Trophoblast cell (in vitro differentiated cells and primary cell): ENCODE data around the gene SCART1.
A peak's percentile ranks its signal among the peaks of the same experiment; 100 is the strongest.
"Not testable (repeated sequence)": the region's sequence is repeated elsewhere in the genome, so short reads cannot be mapped to it uniquely, and the experiment has no call there.

ENCODE experiments used
- DNase-seq, 2 donors: peaks; one replicate each; pipeline ENCODE4 v3.0.0-alpha.2; 2016
- H2AFZ ChIP-seq: 2 replicates; pipeline ENCODE4 v1.6.1; 2013; ENCODE audit warnings: low read length, moderate library complexity, mild to moderate bottlenecking; ENCODE audit not compliant: insufficient read depth, poor library complexity
- H2AK5ac ChIP-seq: 2 replicates; pipeline ENCODE4 v1.6.1; 2013; ENCODE audit warnings: mild to moderate bottlenecking, low read length
- H2BK120ac ChIP-seq: 2 replicates; pipeline ENCODE4 v1.6.1; 2013; ENCODE audit warnings: low read length, mild to moderate bottlenecking, moderate library complexity; ENCODE audit not compliant: insufficient read depth, poor library complexity
- H2BK12ac ChIP-seq: 2 replicates; pipeline ENCODE4 v1.6.1; 2013; ENCODE audit warnings: mild to moderate bottlenecking, low read length, moderate library complexity
- H2BK5ac ChIP-seq: 2 replicates; pipeline ENCODE4 v1.6.1; 2013; ENCODE audit warnings: low read length, low read depth, moderate library complexity, mild to moderate bottlenecking; ENCODE audit not compliant: poor library complexity
- H3K14ac ChIP-seq: 2 replicates; pipeline ENCODE4 v1.6.1; 2013; ENCODE audit warnings: mild to moderate bottlenecking, low read length
- H3K18ac ChIP-seq: 2 replicates; pipeline ENCODE4 v1.6.1; 2013; ENCODE audit warnings: mild to moderate bottlenecking, low read length
- H3K23ac ChIP-seq: 2 replicates; pipeline ENCODE4 v1.6.1; 2013; ENCODE audit warnings: low read length
- H3K27ac ChIP-seq: 2 replicates; pipeline ENCODE4 v1.5.1; 2013; ENCODE audit warnings: low read depth, mild to moderate bottlenecking, inconsistent platforms, low read length, moderate library complexity
- H3K27me3 ChIP-seq: 2 replicates; pipeline ENCODE4 v1.6.1; 2013; ENCODE audit warnings: inconsistent platforms, mild to moderate bottlenecking, low read length, moderate library complexity; ENCODE audit not compliant: insufficient read depth
- H3K36me3 ChIP-seq, 2 experiments: 1 replicate in 1 of 2; 2 replicates in 1 of 2; pipeline ENCODE4 v1.6.1; 2013; ENCODE audit warnings: low read length in 2 of 2, mild to moderate bottlenecking in 2 of 2, moderate library complexity in 1 of 2; ENCODE audit not compliant: insufficient read depth in 2 of 2, control insufficient read depth in 1 of 2
- H3K4ac ChIP-seq: 2 replicates; pipeline ENCODE4 v1.6.1; 2013; ENCODE audit warnings: low read depth, mild to moderate bottlenecking, low read length, moderate library complexity
- H3K4me1 ChIP-seq, 2 experiments: 1 replicate in 1 of 2; 2 replicates in 1 of 2; pipeline ENCODE4 v1.6.1; 2013; ENCODE audit warnings: low read length in 2 of 2, mild to moderate bottlenecking in 2 of 2, moderate library complexity in 1 of 2; ENCODE audit not compliant: insufficient read depth in 2 of 2, control insufficient read depth in 1 of 2
- H3K4me2 ChIP-seq: 2 replicates; pipeline ENCODE4 v1.6.1; 2013; ENCODE audit warnings: inconsistent platforms, mild to moderate bottlenecking, low read length, moderate library complexity
- H3K4me3 ChIP-seq: 2 replicates; pipeline ENCODE4 v1.5.1; 2013; ENCODE audit warnings: mild to moderate bottlenecking, low read depth, low read length, inconsistent platforms
- H3K79me1 ChIP-seq: one replicate; pipeline ENCODE4 v1.6.1; 2013; ENCODE audit warnings: low read length
- H3K79me2 ChIP-seq: 2 replicates; pipeline ENCODE4 v1.6.1; 2013; ENCODE audit warnings: low read length, mild to moderate bottlenecking; ENCODE audit not compliant: control insufficient read depth, insufficient read depth, poor library complexity
- H3K9ac ChIP-seq: 2 replicates; pipeline ENCODE4 v1.6.1; 2013; ENCODE audit warnings: mild to moderate bottlenecking, low read length
- H3K9me3 ChIP-seq: 2 replicates; pipeline ENCODE4 v1.6.1; 2013; ENCODE audit warnings: low read depth, mild to moderate bottlenecking, control low read depth, inconsistent platforms, low read length; ENCODE audit not compliant: insufficient read depth
- H4K12ac ChIP-seq: 2 replicates; pipeline ENCODE4 v1.6.1; 2013; ENCODE audit warnings: low read depth, mild to moderate bottlenecking, low read length, moderate library complexity
- H4K8ac ChIP-seq: 2 replicates; pipeline ENCODE4 v1.6.1; 2013; ENCODE audit warnings: low read depth, mild to moderate bottlenecking, low read length, moderate library complexity
- H4K91ac ChIP-seq: one replicate; pipeline ENCODE4 v1.6.1; 2013; ENCODE audit warnings: low read depth, mild to moderate bottlenecking, low read length, moderate library complexity
- WGBS: extraction: QIAGEN DNeasy Blood & Tissue Kit; methylation state at CpG from one replicate; pipeline ENCODE4 v1.1.7; 2013; ENCODE audit warnings: missing lambda C conversion rate; ENCODE audit not compliant: insufficient read length, insufficient coverage; ENCODE audit errors: extremely low coverage; 5-methylcytosine and 5-hydroxymethylcytosine counted together

The SCART1 gene

GRCh38 chr10:133466683-133467275 is 13.0 kb downstream of the SCART1 start:
- no peak overlapping the region for H3K9ac ChIP-seq
- H3K14ac ChIP-seq, result no peak overlapping the region
- H3K79me1 ChIP-seq, result no peaks in the 10 kb centered on the region
- H2BK12ac ChIP-seq, result no peak overlapping the region
- no peak overlapping the region for H4K12ac ChIP-seq
- H3K79me2 ChIP-seq, result no peaks in the 10 kb centered on the region
- H3K4me1 ChIP-seq, result no peaks in the 10 kb centered on the region
- no peak overlapping the region for H2BK120ac ChIP-seq
- no peak overlapping the region for H2AK5ac ChIP-seq
- peak overlapping the region; percentile 3 for H3K4me3 ChIP-seq
- H2AFZ ChIP-seq, result no peak overlapping the region
- no peak overlapping the region for H3K23ac ChIP-seq
- peaks cover 53% of the 10 kb centered on the region for H3K9me3 ChIP-seq
- no peaks in the 10 kb centered on the region for H3K27me3 ChIP-seq
- H3K27ac ChIP-seq, result no peak overlapping the region
- no peaks in the 10 kb centered on the region for H3K36me3 ChIP-seq
- H3K4ac ChIP-seq, result no peak overlapping the region
- WGBS, result no CpG with 5 or more reads among the region's 7 CpGs
- H3K4me2 ChIP-seq, result no peak overlapping the region
- no peak for DNase-seq
- no peak overlapping the region for H3K18ac ChIP-seq
- H4K8ac ChIP-seq, result no peak overlapping the region
- H4K91ac ChIP-seq, result no peak overlapping the region
- no peak overlapping the region for H2BK5ac ChIP-seq

- no peak overlapping the region for H3K27ac ChIP-seq
- H2BK5ac ChIP-seq, result no peak overlapping the region
- H2AK5ac ChIP-seq, result no peak overlapping the region
- H3K4me1 ChIP-seq, result no peaks in the 10 kb centered on the region
- H3K9ac ChIP-seq, result no peak overlapping the region
- no peaks in the 10 kb centered on the region for H3K27me3 ChIP-seq
- no peak overlapping the region for H3K23ac ChIP-seq
- no peak overlapping the region for H4K8ac ChIP-seq
- H3K4me2 ChIP-seq, result no peak overlapping the region
- H3K4me3 ChIP-seq, result peak overlapping the region; percentile 30
- H3K9me3 ChIP-seq, result peaks cover 53% of the 10 kb centered on the region
- no peak for DNase-seq
- WGBS, result no CpG with 5 or more reads among the region's 17 CpGs
- no peak overlapping the region for H2BK12ac ChIP-seq
- H3K18ac ChIP-seq, result no peak overlapping the region
- no peak overlapping the region for H3K4ac ChIP-seq
- H4K91ac ChIP-seq, result no peak overlapping the region
- H3K36me3 ChIP-seq, result no peaks in the 10 kb centered on the region
- no peaks in the 10 kb centered on the region for H3K79me1 ChIP-seq
- H3K14ac ChIP-seq, result no peak overlapping the region
- no peak overlapping the region for H4K12ac ChIP-seq
- H2AFZ ChIP-seq, result no peak overlapping the region
- H2BK120ac ChIP-seq, result no peak overlapping the region
- H3K79me2 ChIP-seq, result no peaks in the 10 kb centered on the region
Observed at GRCh38 chr10:133467286-133467911, 13.7 kb downstream of the SCART1 start.

- H3K27ac ChIP-seq, DNase-seq, H3K4me1 ChIP-seq, H3K79me2 ChIP-seq, H2BK5ac ChIP-seq, H3K4me3 ChIP-seq, H3K23ac ChIP-seq, H3K9ac ChIP-seq, H3K79me1 ChIP-seq, H3K36me3 ChIP-seq, H3K4ac ChIP-seq, H2BK12ac ChIP-seq, H2BK120ac ChIP-seq, H2AFZ ChIP-seq, H3K18ac ChIP-seq, H4K12ac ChIP-seq, H3K4me2 ChIP-seq, H2AK5ac ChIP-seq, H4K91ac ChIP-seq, H3K14ac ChIP-seq, H3K27me3 ChIP-seq, H4K8ac ChIP-seq: not testable (repeated sequence)
- peaks cover 59% of the 10 kb centered on the region for H3K9me3 ChIP-seq
- no CpG with 5 or more reads among the region's 3 CpGs for WGBS
Observed at GRCh38 chr10:133469205-133469604, 15.5 kb downstream of the SCART1 start.

GRCh38 chr10:133471300-133472109 is 17.8 kb downstream of the SCART1 start:
- H3K9me3 ChIP-seq, result peaks cover 56% of the 10 kb centered on the region
- H3K27ac ChIP-seq, result no peak overlapping the region
- H3K4me3 ChIP-seq, result no peak overlapping the region
- no peak overlapping the region for H2BK12ac ChIP-seq
- no peak overlapping the region for H2BK120ac ChIP-seq
- H2BK5ac ChIP-seq, result no peak overlapping the region
- no peak overlapping the region for H4K8ac ChIP-seq
- no peaks in the 10 kb centered on the region for H3K79me1 ChIP-seq
- no peak overlapping the region for H2AFZ ChIP-seq
- no peak overlapping the region for H3K18ac ChIP-seq
- no peak overlapping the region for H3K23ac ChIP-seq
- H3K4ac ChIP-seq, result no peak overlapping the region
- no peaks in the 10 kb centered on the region for H3K36me3 ChIP-seq
- no peak overlapping the region for H3K4me2 ChIP-seq
- no peak overlapping the region for H3K9ac ChIP-seq
- WGBS, result no CpG with 5 or more reads among the region's 7 CpGs
- H4K91ac ChIP-seq, result no peak overlapping the region
- no peaks in the 10 kb centered on the region for H3K27me3 ChIP-seq
- H3K4me1 ChIP-seq, result no peaks in the 10 kb centered on the region
- no peak overlapping the region for H2AK5ac ChIP-seq
- H3K14ac ChIP-seq, result no peak overlapping the region
- H3K79me2 ChIP-seq, result no peaks in the 10 kb centered on the region
- H4K12ac ChIP-seq, result no peak overlapping the region
- DNase-seq, result no peak
